Measurements from ENCODE around the gene FRMD1.
A peak's percentile ranks its signal among the peaks of the same experiment; 100 is the strongest.

FRMD1 gene

GRCh38 chr6:168090064-168090690, 11.2 kb upstream of the FRMD1 start:
- no peak overlapping the region for H3K4me2 ChIP-seq (ENCODE audit: low read length, poor library complexity, severe bottlenecking)
- H2BK15ac ChIP-seq (ENCODE audit: low read depth, poor library complexity, severe bottlenecking): peak overlapping the region; percentile 77
- H3K4me1 ChIP-seq (ENCODE audit: control insufficient read depth, insufficient read depth, low read depth, low read length): peaks cover 30% of the 10 kb centered on the region
- H3K9ac ChIP-seq (ENCODE audit: low read length): no peak overlapping the region
- no peak overlapping the region for H3K23ac ChIP-seq (ENCODE audit: low read length in 2 of 2)
- peaks cover 4% of the 10 kb centered on the region for H3K9me3 ChIP-seq (ENCODE audit: control insufficient read depth, low read length)
- H4K8ac ChIP-seq (ENCODE audit: low read length): no peak overlapping the region
- H2AK5ac ChIP-seq (ENCODE audit: low read length, severe bottlenecking): no peak overlapping the region
- H2BK5ac ChIP-seq (ENCODE audit: low read depth, low read length, poor library complexity, severe bottlenecking): no peak overlapping the region
- H3K27me3 ChIP-seq (ENCODE audit: control insufficient read depth in 1 of 2, insufficient read depth in 1 of 2, low read length in 2 of 2): peaks cover under 1 to 23% of the 10 kb centered on the region in 2 experiments
- WGBS: 85% methylated on average over 16 of the region's 16 CpGs
- no peak overlapping the region for H2BK120ac ChIP-seq (ENCODE audit: low read depth, low read length)
- DNase-seq: no peak
- no peak overlapping the region for H2AFZ ChIP-seq (ENCODE audit: low read depth, low read length)
- H3K79me1 ChIP-seq (replicated peaks; ENCODE audit: low read length, poor library complexity, severe bottlenecking): no peaks in the 10 kb centered on the region
- no peaks in the 10 kb centered on the region for H3K36me3 ChIP-seq (ENCODE audit: control insufficient read depth in 1 of 2, insufficient read depth in 2 of 2, low read depth in 1 of 2, low read length in 2 of 2)
- H2BK12ac ChIP-seq (ENCODE audit: low read length in 2 of 2): no peak overlapping the region
- no peak overlapping the region for H3K18ac ChIP-seq (ENCODE audit: low read depth in 1 of 2, low read length in 2 of 2)
- no peak overlapping the region for H3K14ac ChIP-seq (ENCODE audit: low read length in 2 of 2)
- no peak overlapping the region for H3K27ac ChIP-seq (ENCODE audit: low read length, poor library complexity, severe bottlenecking)
- H4K91ac ChIP-seq (ENCODE audit: low read length): peak overlapping the region; percentile 37
- no peak overlapping the region for H3K4ac ChIP-seq (ENCODE audit: low read depth in 1 of 2, low read length in 2 of 2)
- H3K4me3 ChIP-seq (ENCODE audit: insufficient read depth in 1 of 2, low read depth in 1 of 2, low read length in 2 of 2): no peak overlapping the region

GRCh38 chr6:168089186-168090063, 10.4 kb upstream of the FRMD1 start:
- DNase-seq: no peak
- Histone ChIP-seq H2BK15ac (ENCODE audit: low read depth, poor library complexity, severe bottlenecking) (peak overlapping the region; percentile 94), H3K4ac (ENCODE audit: low read depth in 1 of 2, low read length in 2 of 2) (peak overlapping the region; percentile 27 to 73), H3K79me1 (replicated peaks; ENCODE audit: low read length, poor library complexity, severe bottlenecking) (no peaks in the 10 kb centered on the region), H3K23ac (ENCODE audit: low read length in 2 of 2) (no peak overlapping the region), H2BK12ac (ENCODE audit: low read length in 2 of 2) (peak overlapping the region; percentile 59 to 86), H2AFZ (ENCODE audit: low read depth, low read length) (no peak overlapping the region), H3K4me2 (ENCODE audit: low read length, poor library complexity, severe bottlenecking) (no peak overlapping the region), H3K9me3 (ENCODE audit: control insufficient read depth, low read length) (peaks cover 4% of the 10 kb centered on the region), H3K4me1 (ENCODE audit: control insufficient read depth, insufficient read depth, low read depth, low read length) (peaks cover 30% of the 10 kb centered on the region), H3K4me3 (ENCODE audit: insufficient read depth in 1 of 2, low read depth in 1 of 2, low read length in 2 of 2) (no peak overlapping the region), H3K9ac (ENCODE audit: low read length) (no peak overlapping the region), H3K36me3 (ENCODE audit: control insufficient read depth in 1 of 2, insufficient read depth in 2 of 2, low read depth in 1 of 2, low read length in 2 of 2) (no peaks in the 10 kb centered on the region), H2BK5ac (ENCODE audit: low read depth, low read length, poor library complexity, severe bottlenecking) (no peak overlapping the region), H2AK5ac (ENCODE audit: low read length, severe bottlenecking) (peak overlapping the region; percentile 31), H2BK120ac (ENCODE audit: low read depth, low read length) (peak overlapping the region; percentile 13), H4K91ac (ENCODE audit: low read length) (peak overlapping the region; percentile 91), H3K27ac (ENCODE audit: low read length, poor library complexity, severe bottlenecking) (no peak overlapping the region), H3K14ac (ENCODE audit: low read length in 2 of 2) (no peak overlapping the region), H3K27me3 (ENCODE audit: control insufficient read depth in 1 of 2, insufficient read depth in 1 of 2, low read length in 2 of 2) (peaks cover 8 to 23% of the 10 kb centered on the region in 2 experiments), H3K18ac (ENCODE audit: low read depth in 1 of 2, low read length in 2 of 2) (peak overlapping the region in 1 of 2 experiments; percentile 68), H4K8ac (ENCODE audit: low read length) (no peak overlapping the region)
- 85% methylated on average over 34 of the region's 34 CpGs for WGBS

GRCh38 chr6:168088161-168089053, 9.4 kb upstream of the FRMD1 start:
- peaks cover 18 to 31% of the 10 kb centered on the region in 2 experiments for H3K27me3 ChIP-seq (ENCODE audit: control insufficient read depth in 1 of 2, insufficient read depth in 1 of 2, low read length in 2 of 2)
- H3K36me3 ChIP-seq (ENCODE audit: control insufficient read depth in 1 of 2, insufficient read depth in 2 of 2, low read depth in 1 of 2, low read length in 2 of 2): no peaks in the 10 kb centered on the region
- peak overlapping the region; percentile 32 for H2AK5ac ChIP-seq (ENCODE audit: low read length, severe bottlenecking)
- no peak overlapping the region for H2BK5ac ChIP-seq (ENCODE audit: low read depth, low read length, poor library complexity, severe bottlenecking)
- no peak overlapping the region for H3K4me3 ChIP-seq (ENCODE audit: insufficient read depth in 1 of 2, low read depth in 1 of 2, low read length in 2 of 2)
- peak overlapping the region; percentile 69 to 81 for H3K18ac ChIP-seq (ENCODE audit: low read depth in 1 of 2, low read length in 2 of 2)
- H2BK120ac ChIP-seq (ENCODE audit: low read depth, low read length): peak overlapping the region; percentile 71
- no peak overlapping the region for H3K23ac ChIP-seq (ENCODE audit: low read length in 2 of 2)
- H3K27ac ChIP-seq (ENCODE audit: low read length, poor library complexity, severe bottlenecking): peak overlapping the region; percentile 43
- H2BK15ac ChIP-seq (ENCODE audit: low read depth, poor library complexity, severe bottlenecking): peak overlapping the region; percentile 94
- H3K79me1 ChIP-seq (replicated peaks; ENCODE audit: low read length, poor library complexity, severe bottlenecking): no peaks in the 10 kb centered on the region
- peak overlapping the region; percentile 36 for H3K4me2 ChIP-seq (ENCODE audit: low read length, poor library complexity, severe bottlenecking)
- no peak overlapping the region for H3K9ac ChIP-seq (ENCODE audit: low read length)
- peak; percentile 88 for DNase-seq
- H2BK12ac ChIP-seq (ENCODE audit: low read length in 2 of 2): peak overlapping the region; percentile 86 to 93
- H3K4ac ChIP-seq (ENCODE audit: low read depth in 1 of 2, low read length in 2 of 2): peak overlapping the region; percentile 27 to 46
- peaks cover 32% of the 10 kb centered on the region for H3K4me1 ChIP-seq (ENCODE audit: control insufficient read depth, insufficient read depth, low read depth, low read length)
- peak overlapping the region; percentile 91 for H4K91ac ChIP-seq (ENCODE audit: low read length)
- peaks cover 4% of the 10 kb centered on the region for H3K9me3 ChIP-seq (ENCODE audit: control insufficient read depth, low read length)
- H3K14ac ChIP-seq (ENCODE audit: low read length in 2 of 2): peak overlapping the region in 1 of 2 experiments; percentile 78
- H2AFZ ChIP-seq (ENCODE audit: low read depth, low read length): peak overlapping the region; percentile 29
- WGBS: 52% methylated on average over 19 of the region's 20 CpGs
- peak overlapping the region; percentile 53 for H4K8ac ChIP-seq (ENCODE audit: low read length)

Measured in mesenchymal stem cell (in vitro differentiated cells and primary cell).